Activated CD4-positive, alpha-beta T cell treated with anti-CD3 and anti-CD28 coated beads, Interleukin-2, amount 10 ng/mL, durations not matched to agents 7 days and 5 days (primary cell): Measurements from ENCODE around the gene GLP1R. TPM values are rescaled to one million over a fixed set of nuclear protein-coding genes. Genes with fewer than 3 reads are reported as not detected.
"Not testable (repeated sequence)": the region's sequence is repeated elsewhere in the genome, so short reads cannot be mapped to it uniquely, and the experiment has no call there.

Experiments used
- CTCF ChIA-PET: fragments of 350-600 bp; sonication (Branson Sonifier 250); formaldehyde crosslinking; loops from one replicate; lab custom pipeline; 2021; ENCODE audit warnings: antibody characterized with exemption; lab: Charles Lee
- POLR2A ChIA-PET: fragments of 350-600 bp; sonication (Branson Sonifier 250); formaldehyde crosslinking; loops from one replicate; lab custom pipeline; 2021; ENCODE audit warnings: antibody characterized with exemption; lab: Charles Lee
- DNase-seq: peaks from one replicate; pipeline ENCODE4 v3.0.0-alpha.2; 2020
- H3K27ac Mint-ChIP-seq: one replicate; pipeline ENCODE4 v1.8.0; 2021; ENCODE audit warnings: mild to moderate bottlenecking, moderate library complexity, mixed read lengths
- H3K27me3 Mint-ChIP-seq: one replicate; pipeline ENCODE4 v1.8.0; 2021; ENCODE audit warnings: mixed read lengths
- H3K36me3 Mint-ChIP-seq: one replicate; pipeline ENCODE4 v1.8.0; 2021; ENCODE audit warnings: low read depth, mixed read lengths
- H3K4me1 Mint-ChIP-seq: one replicate; pipeline ENCODE4 v1.8.0; 2021; ENCODE audit warnings: mixed read lengths
- H3K4me3 Mint-ChIP-seq: one replicate; pipeline ENCODE4 v1.8.0; 2021; ENCODE audit warnings: mild to moderate bottlenecking, moderate library complexity, mixed read lengths
- H3K9me3 Mint-ChIP-seq: one replicate; pipeline ENCODE4 v1.8.0; 2021; ENCODE audit warnings: mixed read lengths
- total RNA-seq, 2 experiments: library from RNA; stranded (reverse); gene quantifications; one replicate each; pipeline ENCODE4 v1.2.3, GENCODE V29; 2021

GLP1R gene
- total RNA-seq, 2 experiments from 2014 or later: not detected

- Mint-ChIP-seq H3K4me1 (no peaks in the 10 kb centered on the region), H3K9me3 (peaks cover 2% of the 10 kb centered on the region), H3K27me3 (no peaks in the 10 kb centered on the region), H3K27ac (no peak overlapping the region), H3K36me3 (no peaks in the 10 kb centered on the region), H3K4me3 (no peak overlapping the region)
- POLR2A ChIA-PET: no interaction called here
- CTCF ChIA-PET: interaction anchor here (0.9 to 1.7 kb wide), 3 partner anchors 8 to 14 kb away, joined by 3 to 4 read pairs (median 4); partner anchors contain the start of gene SAYSD1
- DNase-seq: no peak
Measured at GRCh38 chr6:39128832-39129231, 80.3 kb downstream of the GLP1R start.

GRCh38 chr6:39130691-39131090, 82.1 kb downstream of the GLP1R start:
- Mint-ChIP-seq H3K36me3 (no peaks in the 10 kb centered on the region), H3K27me3 (no peaks in the 10 kb centered on the region), H3K4me3 (no peak overlapping the region), H3K27ac (no peak overlapping the region), H3K4me1 (no peaks in the 10 kb centered on the region), H3K9me3 (peaks cover 2% of the 10 kb centered on the region)
- POLR2A ChIA-PET: no interaction called here
- DNase-seq: no peak
- CTCF ChIA-PET: interaction anchor here (1.5 kb wide), 1 partner anchor 10 kb away, joined by 3 read pairs; no protein-coding TSS in a partner anchor

GRCh38 chr6:39134761-39135160, 86.2 kb downstream of the GLP1R start:
- H3K4me3 Mint-ChIP-seq, CTCF ChIA-PET, POLR2A ChIA-PET, H3K9me3 Mint-ChIP-seq, H3K27ac Mint-ChIP-seq, H3K4me1 Mint-ChIP-seq, DNase-seq, H3K27me3 Mint-ChIP-seq, H3K36me3 Mint-ChIP-seq: not testable (repeated sequence)

- H3K4me1 Mint-ChIP-seq, POLR2A ChIA-PET, H3K27me3 Mint-ChIP-seq, DNase-seq, H3K9me3 Mint-ChIP-seq, H3K36me3 Mint-ChIP-seq, H3K4me3 Mint-ChIP-seq, H3K27ac Mint-ChIP-seq: not testable (repeated sequence)
- CTCF ChIA-PET: interaction anchor here (0.6 to 1.5 kb wide), 3 partner anchors 8 to 1149 kb away, joined by 3 to 4 read pairs (median 3); partner anchors contain the start of gene KCNK5
Measured at GRCh38 chr6:39136207-39136606, 87.6 kb downstream of the GLP1R start.

GRCh38 chr6:39137245-39137644, 88.7 kb downstream of the GLP1R start:
- Mint-ChIP-seq H3K27ac (no peak overlapping the region), H3K9me3 (peaks cover 2% of the 10 kb centered on the region), H3K4me3 (no peak overlapping the region), H3K4me1 (no peaks in the 10 kb centered on the region), H3K27me3 (peaks cover 6% of the 10 kb centered on the region), H3K36me3 (no peaks in the 10 kb centered on the region)
- peak; percentile 69 for DNase-seq
- CTCF ChIA-PET: interaction anchor here (1.4 to 1.5 kb wide), 2 partner anchors 9 to 92 kb away, joined by 3 to 4 read pairs; partner anchors contain the start of gene KCNK5
- POLR2A ChIA-PET: no interaction called here

Other genes starting within 250 kb of the GLP1R start
- 10 to 100 TPM; 14.3 to 15.1 TPM for gene SAYSD1, start 66.4 kb downstream of the GLP1R start, total RNA-seq
- gene KCNK5, start 180.7 kb downstream of the GLP1R start, total RNA-seq: 1 to 10 TPM; 4.2 to 4.8 TPM